ENCODE measurements around the gene PRKG1.
"Not testable (repeated sequence)": the region's sequence is repeated elsewhere in the genome, so short reads cannot be mapped to it uniquely, and the experiment has no call there.

The PRKG1 gene

GRCh38 chr10:51119441-51119840 is 45.2 kb downstream of the PRKG1 start:
- no peak for DNase-seq

- no peak for DNase-seq
Observed at GRCh38 chr10:51121861-51122260, 47.6 kb downstream of the PRKG1 start.

DNA sequence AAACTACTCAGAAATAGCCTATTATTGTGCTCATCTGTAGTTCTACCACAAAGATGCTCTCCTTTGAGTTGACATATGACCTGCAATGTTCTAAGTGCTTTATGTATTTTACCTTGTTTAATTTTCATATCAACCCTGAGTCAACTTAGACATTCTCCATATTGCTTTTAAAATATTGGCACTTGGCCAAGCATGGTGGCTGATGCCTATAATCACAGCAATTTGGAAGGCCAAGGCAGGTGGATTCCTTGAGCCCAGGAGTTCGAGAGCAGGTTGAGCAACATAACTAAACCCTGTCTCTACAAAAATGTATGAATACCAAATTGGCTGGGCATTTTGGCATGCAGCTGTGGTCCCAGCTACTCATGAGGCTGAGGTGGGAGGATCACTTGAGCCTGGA is 50.6 kb downstream of the PRKG1 start:
- no peak for DNase-seq

DNA sequence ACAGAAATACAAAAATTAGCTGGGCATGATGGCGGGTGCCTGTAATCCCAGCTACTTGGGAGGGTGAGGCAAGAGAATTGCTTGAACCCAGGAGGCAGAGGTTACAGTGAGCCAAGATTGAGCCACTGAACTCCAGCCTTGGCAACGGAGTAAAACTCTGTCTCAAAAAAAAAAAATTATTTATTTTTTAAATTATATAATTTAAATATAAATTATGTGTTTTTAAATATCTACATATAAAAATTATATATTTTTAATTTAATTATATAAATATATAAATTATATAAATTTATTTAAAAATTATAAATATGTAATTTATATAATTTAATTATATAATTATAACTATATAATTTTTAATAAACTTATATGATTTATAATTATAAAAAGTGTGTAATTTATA is 51.2 kb downstream of the PRKG1 start:
- no peak for DNase-seq

- DNase-seq, result no peak
Observed at GRCh38 chr10:51129946-51130544, 55.8 kb downstream of the PRKG1 start.

DNA sequence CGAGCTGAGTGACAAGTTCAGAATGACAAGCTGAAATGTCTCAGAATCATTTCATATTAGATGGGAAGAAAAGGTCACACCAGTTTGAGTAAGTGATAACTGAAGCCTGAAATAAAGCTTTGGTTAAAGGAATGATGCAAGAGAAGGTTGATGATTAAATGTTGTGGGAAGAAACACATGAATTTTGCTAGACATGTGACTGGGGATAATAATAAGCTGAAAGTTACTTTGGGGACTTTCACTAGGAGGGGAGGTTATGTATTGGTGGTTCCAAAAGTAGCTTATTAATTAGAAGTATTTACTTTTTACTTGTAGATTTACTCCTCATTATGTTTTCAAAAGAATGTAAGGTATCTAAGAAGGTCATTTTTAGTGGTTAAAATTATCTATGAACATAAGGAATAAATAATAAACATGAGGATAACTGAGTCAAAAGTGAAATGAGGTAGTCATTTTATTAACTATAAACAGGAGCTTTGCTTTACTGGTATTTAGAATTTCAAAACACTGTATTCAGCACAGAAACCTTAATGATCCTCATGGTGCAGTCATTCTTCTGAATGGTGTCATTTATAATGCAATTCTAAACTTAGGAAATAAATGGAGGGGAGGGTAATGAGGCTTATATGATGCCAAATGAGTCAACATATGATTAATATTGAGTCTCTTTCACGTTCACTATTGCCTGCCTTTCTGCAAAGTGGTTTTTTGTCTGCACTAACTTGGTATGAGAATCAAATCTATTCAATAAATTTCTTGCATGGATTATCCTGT is 63.7 kb downstream of the PRKG1 start:
- no peak for DNase-seq

GRCh38 chr10:51139176-51139575 is 64.9 kb downstream of the PRKG1 start:
- no peak for DNase-seq

DNA sequence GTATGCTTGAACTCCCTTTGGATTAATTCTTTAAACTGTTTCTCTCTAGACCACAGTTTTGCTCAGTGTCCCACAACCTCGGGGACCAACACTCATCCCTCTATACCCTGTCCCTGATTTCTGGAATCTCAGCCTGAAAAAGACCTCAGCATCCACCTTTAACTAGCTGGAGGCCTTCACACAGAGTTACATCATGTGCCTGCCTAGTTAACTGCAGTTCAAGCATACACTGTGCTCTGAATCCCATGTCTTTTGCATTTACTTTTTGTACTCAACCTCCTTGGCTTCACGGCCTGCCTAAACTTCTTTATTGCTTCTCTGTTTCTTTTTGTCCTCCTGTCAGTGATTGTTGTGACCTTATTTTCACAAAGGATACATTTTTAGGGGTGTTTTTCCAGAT is 66.7 kb downstream of the PRKG1 start:
- DNase-seq, result no peak

DNA sequence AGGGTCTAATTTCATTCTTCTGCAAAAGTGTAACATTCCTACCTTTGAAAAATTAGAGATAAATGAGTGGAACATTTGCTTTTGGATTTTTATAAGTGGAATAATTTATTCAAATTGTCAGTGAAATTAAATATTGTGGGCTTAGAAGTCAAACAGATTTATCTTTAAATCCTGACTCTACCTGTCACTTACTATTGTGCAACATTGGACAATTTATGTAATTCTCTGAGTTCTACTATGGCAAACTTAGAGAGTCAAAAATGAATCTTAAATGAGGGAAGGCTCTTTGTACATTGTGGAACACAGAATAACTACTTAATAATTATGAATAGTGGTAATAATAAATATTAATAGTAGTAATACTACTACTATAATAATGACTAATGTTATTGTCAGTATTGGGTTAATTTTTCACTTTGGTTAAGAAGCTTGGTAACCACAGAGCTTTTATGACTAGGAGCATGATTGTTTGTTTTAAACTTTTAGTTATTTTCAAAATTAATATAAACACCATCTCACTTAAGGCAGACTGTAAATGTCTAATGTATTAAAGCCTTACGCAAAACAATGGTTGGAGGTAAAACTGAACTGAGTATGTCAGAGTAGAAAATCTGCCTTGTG is 70.0 kb downstream of the PRKG1 start:
- no peak for DNase-seq

DNA sequence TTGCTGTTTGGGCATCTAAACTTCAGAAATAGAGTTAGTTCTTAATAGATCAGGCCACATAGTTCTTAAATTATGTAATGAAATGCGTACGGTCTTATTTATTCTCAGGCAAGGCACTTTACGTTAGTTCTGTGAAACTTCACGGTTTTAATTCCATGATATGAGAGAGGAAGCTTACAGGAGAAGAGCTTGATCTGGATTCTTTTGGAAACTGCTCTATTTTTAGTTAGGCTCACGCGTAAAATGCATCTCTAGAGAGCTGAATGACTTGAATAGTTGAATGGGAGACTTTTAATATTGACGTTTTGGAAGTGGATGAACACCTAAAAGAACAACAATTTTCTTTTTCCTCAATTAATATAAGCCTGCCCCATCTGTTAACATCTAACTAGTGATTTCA is 71.1 kb downstream of the PRKG1 start:
- DNase-seq, result no peak

GRCh38 chr10:51147644-51148399 is 73.5 kb downstream of the PRKG1 start:
- DNase-seq, result no peak

DNA sequence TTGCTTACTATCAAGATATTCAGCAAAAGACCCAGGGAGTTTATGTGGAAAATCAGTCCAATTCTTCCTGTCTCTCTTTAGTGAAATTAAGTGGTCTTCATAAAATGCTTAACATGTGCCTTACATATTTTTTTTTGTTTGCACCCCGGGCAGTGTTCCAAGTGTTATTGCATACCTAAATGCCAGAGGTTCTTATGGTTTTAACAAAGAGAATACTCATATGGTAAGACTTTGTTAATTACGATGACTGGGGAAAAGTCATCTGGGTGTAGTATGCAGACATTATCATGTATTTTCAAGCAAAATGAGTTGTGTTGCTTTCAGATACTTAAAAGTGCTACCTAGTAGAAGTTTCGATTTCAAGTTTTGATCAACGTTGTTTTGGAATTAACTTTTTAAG is 82.6 kb downstream of the PRKG1 start:
- no peak for DNase-seq

GRCh38 chr10:51158832-51159231 is 84.5 kb downstream of the PRKG1 start:
- DNase-seq, result no peak

GRCh38 chr10:51159841-51160240 is 85.6 kb downstream of the PRKG1 start:
- no peak for DNase-seq

DNA sequence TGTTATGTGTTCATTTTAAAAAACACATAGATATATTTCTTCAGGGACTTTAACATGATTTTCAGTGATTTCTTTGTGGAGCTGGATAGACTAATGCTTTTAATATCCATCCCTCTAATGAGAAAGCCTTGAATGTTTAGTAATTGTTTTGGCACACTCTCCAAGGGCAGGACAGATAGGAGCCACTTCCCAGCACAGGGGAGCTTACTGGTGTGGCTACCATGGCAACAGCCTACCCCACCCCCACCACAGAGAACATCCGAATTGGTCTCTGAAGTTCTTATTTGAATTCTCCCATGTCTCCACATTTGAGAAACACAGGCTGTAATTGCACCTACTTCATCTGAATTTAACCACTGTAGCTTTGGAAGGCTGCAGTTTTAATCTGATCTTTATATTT is 87.7 kb downstream of the PRKG1 start:
- no peak for DNase-seq

- not testable (repeated sequence) for DNase-seq
Observed at GRCh38 chr10:51163380-51164049, 89.2 kb downstream of the PRKG1 start.

GRCh38 chr10:51168086-51168815 is 94.0 kb downstream of the PRKG1 start:
- no peak for DNase-seq

DNA sequence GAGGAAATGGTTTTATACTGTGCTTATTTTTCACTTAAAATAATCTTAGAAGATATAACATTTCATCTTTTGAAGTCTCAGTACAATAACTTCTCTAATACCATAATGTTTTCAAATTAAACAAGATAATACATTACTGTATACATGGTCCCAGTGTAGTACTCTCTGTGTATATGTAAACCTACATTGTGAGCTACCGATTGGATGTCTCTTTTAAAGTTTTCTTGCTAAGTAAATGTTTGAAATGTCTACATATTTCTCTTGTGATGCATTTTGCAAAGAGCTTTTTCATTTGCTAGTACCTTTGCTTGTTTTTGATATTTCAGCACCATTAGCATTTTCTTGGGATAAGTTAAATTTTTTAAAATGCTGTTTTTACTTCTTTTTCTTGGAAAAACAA is 94.8 kb downstream of the PRKG1 start:
- no peak for DNase-seq

GRCh38 chr10:51170518-51171245 is 96.4 kb downstream of the PRKG1 start:
- no peak for DNase-seq

- DNase-seq, result no peak
Observed at GRCh38 chr10:51171946-51172345, 97.7 kb downstream of the PRKG1 start.

DNA sequence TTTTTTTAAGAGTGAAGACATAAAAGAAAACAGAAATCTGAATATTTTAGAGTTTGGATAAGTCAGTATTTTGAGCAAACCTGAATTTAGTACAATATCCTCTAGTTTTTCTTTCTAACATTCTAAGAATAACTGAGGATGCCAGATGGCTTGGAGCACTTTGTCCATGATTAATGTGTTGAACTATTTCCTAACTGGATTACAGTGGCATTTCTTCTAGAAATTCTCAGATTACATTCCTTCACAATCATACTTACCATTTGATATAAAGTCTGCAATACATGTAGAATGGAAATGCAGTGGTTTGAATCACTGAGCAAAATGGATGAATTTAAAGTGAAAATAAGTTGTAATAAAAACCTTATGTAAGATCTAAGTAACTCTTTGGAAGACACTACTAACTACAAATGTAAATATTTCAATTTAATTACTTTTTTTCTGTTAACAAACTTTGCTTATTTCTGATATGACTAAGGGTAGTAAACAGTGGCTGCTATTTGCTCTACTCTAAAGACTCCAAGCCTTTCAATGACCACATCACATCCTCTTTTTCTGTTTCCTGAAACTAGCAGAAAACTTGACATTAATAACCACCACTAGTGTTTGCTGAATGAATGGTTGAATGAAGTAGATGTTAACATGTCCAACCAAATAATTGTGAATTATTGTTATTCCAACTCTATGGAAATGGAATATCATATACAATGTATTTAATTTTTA is 102.8 kb downstream of the PRKG1 start:
- no peak for DNase-seq

Data from CD4-positive, alpha-beta T cell treated with Interleukin-1 beta for 1 hour (primary cell).